GM12878 (cell line): ENCODE data around the gene AGK. TPM values are rescaled to one million over a fixed set of nuclear protein-coding genes. Genes with fewer than 3 reads are reported as not detected.
A peak's percentile ranks its signal among the peaks of the same experiment; 100 is the strongest.

Source experiments
- CHD1 ChIP-seq: IDR thresholded peaks from 2 replicates; pipeline ENCODE4 v1.6.1; 2012; ENCODE audit warnings: low read depth, low read length, improper control_type of control experiment
- CHD2 ChIP-seq: IDR thresholded peaks from 2 replicates; pipeline ENCODE4 v1.6.1; 2011; ENCODE audit warnings: low read depth, low read length, improper control_type of control experiment, borderline replicate concordance
- CREB1 ChIP-seq: IDR thresholded peaks from 2 replicates; pipeline ENCODE4 v1.6.1; 2012; ENCODE audit warnings: low read depth, mild to moderate bottlenecking, inconsistent platforms
- FOXM1 ChIP-seq: IDR thresholded peaks from 2 replicates; pipeline ENCODE4 v1.6.1; 2012; ENCODE audit warnings: low read depth, mild to moderate bottlenecking, inconsistent platforms, low read length, moderate library complexity
- KLF5 ChIP-seq: fragments of 450-650 bp; IDR thresholded peaks from 2 replicates; pipeline ENCODE4 v1.6.1; 2014; ENCODE audit warnings: mild to moderate bottlenecking; ENCODE audit not compliant: partially characterized antibody
- RUNX3 ChIP-seq: IDR thresholded peaks from 2 replicates; pipeline ENCODE4 v1.6.1; 2012; ENCODE audit warnings: low read length, inconsistent platforms
- TCF12 ChIP-seq: IDR thresholded peaks from 2 replicates; pipeline ENCODE4 v1.6.1; 2011; ENCODE audit warnings: low read depth, mild to moderate bottlenecking, low read length
- TCF3 ChIP-seq: IDR thresholded peaks from 2 replicates; pipeline ENCODE4 v1.6.1; 2012; ENCODE audit warnings: low read depth, mild to moderate bottlenecking, low read length, borderline replicate concordance; ENCODE audit not compliant: insufficient read depth
- ZBTB11 ChIP-seq: fragments of 450-650 bp; formaldehyde crosslinking; IDR thresholded peaks from 2 replicates; pipeline ENCODE4 v1.5.0; 2022; ENCODE audit warnings: mild to moderate bottlenecking, missing genetic modification characterization
- ZNF207 ChIP-seq: fragments of 450-650 bp; IDR thresholded peaks from 2 replicates; pipeline ENCODE4 v1.6.1; 2014; ENCODE audit warnings: antibody characterized with exemption, mild to moderate bottlenecking, borderline replicate concordance
- ZNF687 ChIP-seq: fragments of 450-650 bp; IDR thresholded peaks from 2 replicates; pipeline ENCODE4 v1.6.1; 2017; ENCODE audit warnings: mild to moderate bottlenecking, moderate library complexity
- ZSCAN29 ChIP-seq: fragments of 450-650 bp; IDR thresholded peaks from 2 replicates; pipeline ENCODE4 v1.6.1; 2017; ENCODE audit warnings: mild to moderate bottlenecking, moderate library complexity
- polyA plus RNA-seq, 11 experiments: library from polyadenylated mRNA; depleted of rRNA in 4 of 11; unstranded in 6 of 11; stranded (reverse) in 5 of 11; fragments of >200 nt; fragmentation: Nextera tagmentation in 4 of 11; fragmentation: Illumina TruSeq in 1 of 11; extraction: Ambion mirVana in 4 of 11; extraction: Trizol in 1 of 11; gene quantifications; 1 replicate in 1 of 11; 2 replicates in 10 of 11; pipeline versions ENCODE4 v1.2.1 to v1.2.3, GENCODE V29; 2011 to 2016; ENCODE audit warnings: inconsistent platforms in 2 of 11, missing spikeins in 2 of 11, low read depth in 1 of 11
- total RNA-seq, 4 experiments: library from RNA; depleted of rRNA in 3 of 4; stranded (reverse); fragments of >200 nt in 3 of 4; fragmentation: Illumina TruSeq in 1 of 4; extraction: Trizol in 1 of 4; gene quantifications; 2 replicates each; pipeline versions ENCODE4 v1.2.1 to v1.2.3, GENCODE V29; 2013 to 2021
- TF ChIP-seq, protein P1 (sequence below): fragments of 450-650 bp; IDR thresholded peaks from 2 replicates; pipeline ENCODE4 v1.6.1; 2018; ENCODE audit warnings: mild to moderate bottlenecking, low read depth, moderate library complexity; ENCODE audit not compliant: partially characterized antibody
- TF ChIP-seq, protein P2 (sequence below): IDR thresholded peaks from 2 replicates; pipeline ENCODE4 v1.6.1; 2012; ENCODE audit warnings: low read depth, low read length, improper control_type of control experiment

AGK gene
- total and polyA plus RNA-seq, 10 of the 15 experiments (the other 5 are each of a cell fraction or from before 2014, with no cell fraction given): 32.5 to 85.6 (median 47.8) TPM

DNA sequence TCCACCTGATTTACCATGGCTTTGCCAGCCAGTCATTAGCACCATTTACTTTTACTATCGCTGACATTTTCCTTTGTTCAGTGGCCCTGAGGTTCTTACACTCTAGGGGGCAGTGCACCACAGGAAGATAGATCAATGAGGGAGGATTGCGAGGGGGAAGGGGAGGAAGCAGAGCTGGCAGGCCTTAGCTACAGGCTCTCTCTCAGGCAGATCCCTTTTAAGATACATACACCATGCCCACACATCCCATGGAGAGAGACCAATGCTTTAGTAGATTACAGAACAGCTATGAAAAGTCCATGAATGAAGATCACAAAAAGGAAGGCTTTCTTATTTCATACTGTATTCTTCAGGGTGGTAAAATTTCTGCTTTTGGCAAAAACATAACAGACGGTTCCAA is 103.3 kb downstream of the AGK start (continued):
- TF ChIP-seq ZBTB11 (CRISPR knock-in tag) (no peak), ZNF687 (no peak), RUNX3 (peak; percentile 24; the same call in 1 of the 2 replicates), TCF12 (no peak), CHD2 (peak; percentile 59; the same call in 1 of the 2 replicates), KLF5 (no peak), ZNF207 (no peak), CREB1 (0 out of 2 replicates have a peak, but pooled peaks have one; percentile 13), FOXM1 (0 out of 2 replicates have a peak, but pooled peaks have one; percentile 27), CHD1 (no peak), ZSCAN29 (no peak), TCF3 (no peak)
- TF ChIP-seq, protein P1, sequence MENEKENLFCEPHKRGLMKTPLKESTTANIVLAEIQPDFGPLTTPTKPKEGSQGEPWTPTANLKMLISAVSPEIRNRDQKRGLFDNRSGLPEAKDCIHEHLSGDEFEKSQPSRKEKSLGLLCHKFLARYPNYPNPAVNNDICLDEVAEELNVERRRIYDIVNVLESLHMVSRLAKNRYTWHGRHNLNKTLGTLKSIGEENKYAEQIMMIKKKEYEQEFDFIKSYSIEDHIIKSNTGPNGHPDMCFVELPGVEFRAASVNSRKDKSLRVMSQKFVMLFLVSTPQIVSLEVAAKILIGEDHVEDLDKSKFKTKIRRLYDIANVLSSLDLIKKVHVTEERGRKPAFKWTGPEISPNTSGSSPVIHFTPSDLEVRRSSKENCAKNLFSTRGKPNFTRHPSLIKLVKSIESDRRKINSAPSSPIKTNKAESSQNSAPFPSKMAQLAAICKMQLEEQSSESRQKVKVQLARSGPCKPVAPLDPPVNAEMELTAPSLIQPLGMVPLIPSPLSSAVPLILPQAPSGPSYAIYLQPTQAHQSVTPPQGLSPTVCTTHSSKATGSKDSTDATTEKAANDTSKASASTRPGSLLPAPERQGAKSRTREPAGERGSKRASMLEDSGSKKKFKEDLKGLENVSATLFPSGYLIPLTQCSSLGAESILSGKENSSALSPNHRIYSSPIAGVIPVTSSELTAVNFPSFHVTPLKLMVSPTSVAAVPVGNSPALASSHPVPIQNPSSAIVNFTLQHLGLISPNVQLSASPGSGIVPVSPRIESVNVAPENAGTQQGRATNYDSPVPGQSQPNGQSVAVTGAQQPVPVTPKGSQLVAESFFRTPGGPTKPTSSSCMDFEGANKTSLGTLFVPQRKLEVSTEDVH: no peak
- TF ChIP-seq, protein P2, sequence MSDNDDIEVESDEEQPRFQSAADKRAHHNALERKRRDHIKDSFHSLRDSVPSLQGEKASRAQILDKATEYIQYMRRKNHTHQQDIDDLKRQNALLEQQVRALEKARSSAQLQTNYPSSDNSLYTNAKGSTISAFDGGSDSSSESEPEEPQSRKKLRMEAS: no peak
